GM12878 (cell line): Measurements from ENCODE around the gene SEC11A. TPM values are rescaled to one million over a fixed set of nuclear protein-coding genes. Genes with fewer than 3 reads are reported as not detected.
A peak's percentile ranks its signal among the peaks of the same experiment; 100 is the strongest.

Experiments used
- ATAC-seq: fragments of 200-7000 bp; cut with Tn5 transposase; 3 replicates; pipeline ENCODE4 v1.9.1; 2020; ENCODE audit warnings: mild to moderate bottlenecking, moderate library complexity
- BruUV-seq: library from RNA; stranded (reverse); fragments of 400-500 nt; replicated peaks from 2 replicates; lab custom pipeline; 2021; lab: Mats Ljungman, UMichigan
- CTCF ChIA-PET: fragments of 300-600 bp; sonication (Branson Sonifier 250); formaldehyde crosslinking; extraction: SDS; loops from one replicate; lab custom pipeline; 2021; ENCODE audit warnings: inconsistent platforms; lab: Yijun Ruan, JAX
- POLR2A ChIA-PET: fragments of 350-600 bp; formaldehyde crosslinking; extraction: SDS; loops from one replicate; lab custom pipeline; 2021; ENCODE audit warnings: inconsistent platforms; lab: Charles Lee
- RAD21 ChIA-PET: fragments of 300-600 bp; sonication (Branson Sonifier 250); formaldehyde crosslinking; loops from one replicate; lab custom pipeline; 2023; ENCODE audit warnings: antibody characterized with exemption; ENCODE audit not compliant: unreplicated experiment; lab: Charles Lee
- SMC1A ChIA-PET: fragments of 300-600 bp; sonication (Branson Sonifier 250); formaldehyde crosslinking; loops from one replicate; lab custom pipeline; 2023; ENCODE audit not compliant: unreplicated experiment, uncharacterized antibody; lab: Charles Lee
- DNase-seq: peaks from one replicate; pipeline ENCODE4 v3.0.0-alpha.2; 2011; ENCODE audit warnings: low read depth, low spot score
- FAIRE-seq: peaks from 3 replicates; lab custom pipeline; 2011; peaks lifted over from hg19 to GRCh38; lab: Jason Lieb, UNC
- H2AFZ ChIP-seq: 2 replicates; pipeline ENCODE4 v1.6.0; 2011; ENCODE audit warnings: low read depth, low read length, control low read depth; ENCODE audit not compliant: control insufficient read depth
- H3K27ac ChIP-seq: 2 replicates; pipeline ENCODE4 v1.5.1; 2011; ENCODE audit warnings: control low read depth; ENCODE audit not compliant: control insufficient read depth, insufficient read depth
- H3K27me3 ChIP-seq, 2 experiments: replicated peaks in 1 of 2; 2 replicates each; pipeline versions ENCODE4 v1.6.0 to v1.6.1; 2011; ENCODE audit warnings: low read length in 1 of 2; ENCODE audit not compliant: control insufficient read depth in 2 of 2, insufficient read depth in 2 of 2
- H3K36me3 ChIP-seq, 2 experiments: 2 replicates each; pipeline ENCODE4 v1.5.1; 2011; ENCODE audit warnings: low read length in 1 of 2; ENCODE audit not compliant: control insufficient read depth in 2 of 2, insufficient read depth in 2 of 2
- H3K4me1 ChIP-seq: 2 replicates; pipeline ENCODE4 v1.6.1; 2011; ENCODE audit warnings: mild to moderate bottlenecking, low read length, moderate library complexity, mixed read lengths; ENCODE audit not compliant: control insufficient read depth, insufficient read depth
- H3K4me2 ChIP-seq: 2 replicates; pipeline ENCODE4 v1.6.0; 2011; ENCODE audit warnings: control low read depth; ENCODE audit not compliant: control insufficient read depth, insufficient read depth
- H3K4me3 ChIP-seq: fragments of 200-600 bp; sonication (generic); 2 replicates; pipeline ENCODE4 v1.5.1; 2016
- H3K79me2 ChIP-seq: 2 replicates; pipeline ENCODE4 v1.6.0; 2011; ENCODE audit warnings: low read length; ENCODE audit not compliant: control insufficient read depth, insufficient read depth
- H3K9ac ChIP-seq: 2 replicates; pipeline ENCODE4 v1.8.0; 2011; ENCODE audit warnings: low read length, control low read depth, mixed read lengths; ENCODE audit not compliant: control insufficient read depth, insufficient read depth
- H3K9me3 ChIP-seq: replicated peaks from 3 replicates; pipeline ENCODE4 v1.5.1; 2011; ENCODE audit warnings: mild to moderate bottlenecking, low read length; ENCODE audit not compliant: control insufficient read depth, insufficient read depth
- H4K20me1 ChIP-seq: 2 replicates; pipeline ENCODE4 v1.6.0; 2011; ENCODE audit not compliant: control insufficient read depth, insufficient read depth
- IKZF1 ChIP-seq: fragments of 450-650 bp; conservative IDR thresholded peaks from 2 replicates; pipeline ENCODE4 v1.6.1; 2017; ENCODE audit warnings: antibody characterized with exemption, mild to moderate bottlenecking
- IKZF2 ChIP-seq, 2 experiments: fragments of 450-650 bp; IDR thresholded peaks; 2 replicates each; pipeline ENCODE4 v1.6.1; 2017; ENCODE audit warnings: mild to moderate bottlenecking in 2 of 2, moderate library complexity in 2 of 2
- JUNB ChIP-seq: IDR thresholded peaks from 2 replicates; pipeline ENCODE4 v1.6.1; 2016; ENCODE audit warnings: antibody characterized with exemption, mild to moderate bottlenecking
- KDM1A ChIP-seq: fragments of 200-600 bp; sonication (generic); IDR thresholded peaks from 2 replicates; pipeline ENCODE4 v1.6.1; 2016; ENCODE audit warnings: borderline replicate concordance
- SREBF2 ChIP-seq: IDR thresholded peaks from 2 replicates; pipeline ENCODE4 v1.6.1; 2012; ENCODE audit warnings: mild to moderate bottlenecking, low read length
- WGBS: methylation state at CpG from one replicate; pipeline ENCODE4 v1.1.6; 2016; ENCODE audit warnings: low lambda C conversion rate; ENCODE audit not compliant: insufficient replicate concordance, insufficient coverage; ENCODE audit errors: missing lambda C conversion rate; 5-methylcytosine and 5-hydroxymethylcytosine counted together
- in situ Hi-C: fragments of 300-500 bp; cut with MboI; formaldehyde crosslinking; loops from 9 replicates; pipeline ENCODE4 v1.14.3; 2018; ENCODE audit warnings: mixed read lengths
- intact Hi-C: fragments of 100-400 bp; cut with micrococcal nuclease; formaldehyde crosslinking; loops from one replicate; pipeline ENCODE4 v1.14.2; 2022; ENCODE audit not compliant: unreplicated experiment
- polyA plus RNA-seq, 11 experiments: library from polyadenylated mRNA; depleted of rRNA in 4 of 11; unstranded in 6 of 11; stranded (reverse) in 5 of 11; fragments of >200 nt; fragmentation: Nextera tagmentation in 4 of 11; fragmentation: Illumina TruSeq in 1 of 11; extraction: Ambion mirVana in 4 of 11; extraction: Trizol in 1 of 11; gene quantifications; 1 replicate in 1 of 11; 2 replicates in 10 of 11; pipeline versions ENCODE4 v1.2.1 to v1.2.3, GENCODE V29; 2011 to 2016; ENCODE audit warnings: inconsistent platforms in 2 of 11, missing spikeins in 2 of 11, low read depth in 1 of 11
- total RNA-seq, 4 experiments: library from RNA; depleted of rRNA in 3 of 4; stranded (reverse); fragments of >200 nt in 3 of 4; fragmentation: Illumina TruSeq in 1 of 4; extraction: Trizol in 1 of 4; gene quantifications; 2 replicates each; pipeline versions ENCODE4 v1.2.1 to v1.2.3, GENCODE V29; 2013 to 2021
- TF ChIP-seq, protein P1 (sequence below): IDR thresholded peaks from 2 replicates; pipeline ENCODE4 v1.6.1; 2011; ENCODE audit warnings: borderline replicate concordance, low read depth, mild to moderate bottlenecking, moderate library complexity, low read length; ENCODE audit not compliant: insufficient read depth, poor library complexity, severe bottlenecking

The SEC11A gene
- total and polyA plus RNA-seq, 10 of the 15 experiments (the other 5 are each of a cell fraction or from before 2014, with no cell fraction given) = 99.2 to 159 (median 143) TPM

DNA sequence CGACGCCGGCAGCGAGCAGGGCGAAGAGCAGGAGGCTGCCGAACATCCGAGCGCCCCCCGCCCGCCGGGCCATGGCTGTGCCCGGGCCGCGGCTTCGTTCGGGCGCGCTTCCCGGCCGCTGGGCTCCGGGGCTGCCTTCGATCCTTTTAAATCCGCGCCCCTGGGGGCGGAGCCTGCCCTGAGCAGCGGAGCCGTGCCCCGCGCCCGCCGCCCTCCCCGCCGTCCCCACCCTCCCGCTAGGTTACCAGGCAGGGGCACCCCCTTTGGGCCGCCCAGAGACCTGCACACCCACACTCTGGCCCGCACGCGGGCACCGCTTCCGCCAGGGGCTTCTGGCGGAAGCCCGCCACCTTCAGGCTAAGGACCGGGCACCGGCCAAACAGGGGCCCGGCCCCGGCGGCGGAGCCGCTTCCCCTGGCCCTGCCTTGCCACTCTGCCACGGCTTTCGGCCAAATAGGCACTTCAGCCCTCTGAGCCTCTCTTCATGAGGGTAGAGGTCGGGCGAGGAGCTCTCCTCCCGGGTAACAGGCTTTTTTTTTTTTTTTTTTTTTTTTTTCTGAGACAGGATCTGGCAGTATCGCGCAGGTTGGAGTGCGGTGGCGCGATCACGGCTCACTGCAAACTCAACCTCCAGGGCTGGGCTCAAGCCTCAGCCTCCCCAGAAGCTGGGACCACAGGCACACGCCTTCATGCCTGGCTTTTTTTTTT, 57.7 kb downstream of the SEC11A start, which contains the start of gene NMB (continued):
- TF ChIP-seq, protein P1, sequence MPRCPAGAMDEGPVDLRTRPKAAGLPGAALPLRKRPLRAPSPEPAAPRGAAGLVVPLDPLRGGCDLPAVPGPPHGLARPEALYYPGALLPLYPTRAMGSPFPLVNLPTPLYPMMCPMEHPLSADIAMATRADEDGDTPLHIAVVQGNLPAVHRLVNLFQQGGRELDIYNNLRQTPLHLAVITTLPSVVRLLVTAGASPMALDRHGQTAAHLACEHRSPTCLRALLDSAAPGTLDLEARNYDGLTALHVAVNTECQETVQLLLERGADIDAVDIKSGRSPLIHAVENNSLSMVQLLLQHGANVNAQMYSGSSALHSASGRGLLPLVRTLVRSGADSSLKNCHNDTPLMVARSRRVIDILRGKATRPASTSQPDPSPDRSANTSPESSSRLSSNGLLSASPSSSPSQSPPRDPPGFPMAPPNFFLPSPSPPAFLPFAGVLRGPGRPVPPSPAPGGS = peak; percentile 48
- TF ChIP-seq SREBF2 (no peak), KDM1A (no peak), IKZF2 (IDR thresholded peaks at IDR 0.05) (peak in 1 of 2 experiments; percentile 35; a peak in 1 of 4 replicates)

DNA sequence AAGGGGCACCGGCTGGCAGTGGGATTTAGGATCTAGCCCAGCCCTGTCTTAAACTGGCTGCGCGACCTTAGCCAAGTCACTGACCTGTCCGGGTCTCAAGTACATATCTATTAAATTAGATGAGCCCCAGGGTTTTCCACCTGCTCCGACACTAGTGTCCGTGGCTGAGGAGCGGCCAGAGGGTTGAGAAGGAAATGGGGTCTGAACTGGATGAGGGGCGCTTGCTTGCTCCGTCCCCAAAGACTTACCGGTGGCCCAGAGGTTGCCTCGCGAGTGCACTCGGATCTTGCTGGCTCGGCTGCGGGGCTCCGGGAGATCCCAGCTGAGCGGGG, 58.2 kb downstream of the SEC11A start:
- H2AFZ ChIP-seq = peak overlapping the region; percentile 62
- in situ Hi-C loops = no loop called here

More for the DNA sequence above, 58.2 kb downstream of the SEC11A start:
- peaks cover 0 to 5% of the 10 kb centered on the region in 2 experiments; a peak in 1 of 4 replicates for H3K36me3 ChIP-seq
- TF ChIP-seq JUNB = no peak
- 0 out of 2 replicates have a peak, but pooled peaks have one; percentile 30 for TF ChIP-seq IKZF1
- WGBS = 20% methylated on average over 17 of the region's 17 CpGs
- POLR2A ChIA-PET = no interaction called here
- SMC1A ChIA-PET = interaction anchor here (1.0 to 1.8 kb wide), 2 partner anchors 59 to 116 kb away, joined by 3 to 6 read pairs; no protein-coding TSS in a partner anchor
- H3K4me2 ChIP-seq = peak overlapping the region; percentile 88
- CTCF ChIA-PET = interaction anchor here (7.6 kb wide), 1 partner anchor 58 kb away, joined by 52 read pairs; the partner anchor contains the start of gene ZSCAN2
- H3K79me2 ChIP-seq = peaks cover 8% of the 10 kb centered on the region
- H4K20me1 ChIP-seq = no peaks in the 10 kb centered on the region
- RAD21 ChIA-PET = no interaction called here
- peak overlapping the region; percentile 71; the same call in 1 of the 2 replicates for H3K9ac ChIP-seq
- no peak for FAIRE-seq
- ATAC-seq = no peak
- H3K4me3 ChIP-seq = peak overlapping the region; percentile 49; the same call in 1 of the 2 replicates
- no TSS peak for BruUV-seq
- H3K9me3 ChIP-seq = no peaks in the 10 kb centered on the region
- H3K27me3 ChIP-seq = no peaks in the 10 kb centered on the region
- H3K27ac ChIP-seq = no peak overlapping the region
- no peak for DNase-seq
- peaks cover 24% of the 10 kb centered on the region for H3K4me1 ChIP-seq
- intact Hi-C loops = no loop called here
